GM23338 (cell line): Measurements from ENCODE around the gene NR1I2. TPM values are rescaled to one million over a fixed set of nuclear protein-coding genes. Genes with fewer than 3 reads are reported as not detected.
A peak's percentile ranks its signal among the peaks of the same experiment; 100 is the strongest.

Experiments used
- ATAC-seq: fragments of 200-7000 bp; cut with Tn5 transposase; 3 replicates; pipeline ENCODE4 v1.9.1; 2020
- DNase-seq: peaks from one replicate; pipeline ENCODE4 v3.0.0-alpha.2; 2015; ENCODE audit warnings: low spot score
- H2AFZ ChIP-seq: fragments of 200-600 bp; sonication (generic); 2 replicates; pipeline ENCODE4 v1.8.0; 2016; ENCODE audit warnings: antibody characterized with exemption, mild to moderate bottlenecking, moderate library complexity
- H3F3A ChIP-seq: fragments of 200-600 bp; sonication (generic); replicated peaks from 2 replicates; pipeline ENCODE4 v1.8.0; 2017; ENCODE audit warnings: antibody characterized with exemption, mixed run types, low read depth
- H3K27ac ChIP-seq: fragments of 200-600 bp; sonication (generic); 2 replicates; pipeline ENCODE4 v1.6.1; 2016; ENCODE audit warnings: low read depth
- H3K27me3 ChIP-seq: fragments of 200-600 bp; sonication (generic); 2 replicates; pipeline ENCODE4 v1.8.0; 2016; ENCODE audit warnings: mild to moderate bottlenecking, mixed run types, moderate library complexity; ENCODE audit not compliant: insufficient read depth
- H3K36me3 ChIP-seq: fragments of 200-600 bp; sonication (generic); 2 replicates; pipeline ENCODE4 v1.8.0; 2016; ENCODE audit warnings: mild to moderate bottlenecking; ENCODE audit not compliant: insufficient read depth
- H3K4me1 ChIP-seq: fragments of 200-600 bp; sonication (generic); 2 replicates; pipeline ENCODE4 v1.8.0; 2016; ENCODE audit warnings: mild to moderate bottlenecking, moderate library complexity; ENCODE audit not compliant: insufficient read depth
- H3K4me2 ChIP-seq: fragments of 200-600 bp; sonication (generic); 2 replicates; pipeline ENCODE4 v1.7.1; 2017; ENCODE audit warnings: mixed run types
- H3K4me3 ChIP-seq: fragments of 200-600 bp; sonication (generic); 2 replicates; pipeline ENCODE4 v1.6.1; 2016; ENCODE audit warnings: mixed run types
- H3K79me2 ChIP-seq: fragments of 200-600 bp; sonication (generic); replicated peaks from 2 replicates; pipeline ENCODE4 v1.8.0; 2017; ENCODE audit warnings: mild to moderate bottlenecking; ENCODE audit not compliant: insufficient read depth
- H3K9me2 ChIP-seq: fragments of 200-600 bp; sonication (generic); 2 replicates; pipeline ENCODE4 v1.8.0; 2017; ENCODE audit not compliant: insufficient read depth
- H4K20me1 ChIP-seq: fragments of 200-600 bp; sonication (generic); replicated peaks from 2 replicates; pipeline ENCODE4 v1.8.0; 2017; ENCODE audit warnings: mild to moderate bottlenecking; ENCODE audit not compliant: insufficient read depth
- H3K27ac Mint-ChIP-seq: 2 replicates; pipeline ENCODE4 v1.8.0; 2020; ENCODE audit warnings: inconsistent platforms, mild to moderate bottlenecking, moderate library complexity, mixed read lengths
- H3K27me3 Mint-ChIP-seq: 3 replicates; pipeline ENCODE4 v1.8.0; 2022; ENCODE audit warnings: low read depth, mild to moderate bottlenecking, moderate library complexity, mixed read lengths, inconsistent platforms; ENCODE audit not compliant: insufficient read depth, poor library complexity
- H3K36me3 Mint-ChIP-seq: 3 replicates; pipeline ENCODE4 v1.8.0; 2021; ENCODE audit warnings: low read depth, mild to moderate bottlenecking, inconsistent platforms, moderate library complexity, mixed read lengths
- H3K4me1 Mint-ChIP-seq: 3 replicates; pipeline ENCODE4 v1.8.0; 2020; ENCODE audit warnings: mild to moderate bottlenecking, inconsistent platforms, mixed read lengths
- H3K4me3 Mint-ChIP-seq: 3 replicates; pipeline ENCODE4 v1.8.0; 2021; ENCODE audit warnings: moderate library complexity, mild to moderate bottlenecking, inconsistent platforms, mixed read lengths
- H3K9me3 Mint-ChIP-seq: 3 replicates; pipeline ENCODE4 v1.8.0; 2020; ENCODE audit warnings: moderate library complexity, mild to moderate bottlenecking, inconsistent platforms, mixed read lengths
- CREB1 ChIP-seq: fragments of 250-450 bp; sonication (Bioruptor Pico); IDR thresholded peaks from 2 replicates; pipeline ENCODE4 v1.5.0; 2020; ENCODE audit warnings: low read depth, mild to moderate bottlenecking, moderate library complexity
- EZH2 ChIP-seq: fragments of 200-600 bp; sonication (generic); IDR thresholded peaks from one replicate; pipeline ENCODE4 v1.8.0; 2017; ENCODE audit warnings: antibody characterized with exemption, mild to moderate bottlenecking, low read depth; ENCODE audit not compliant: unreplicated experiment
- EZH2phosphoT487 ChIP-seq: fragments of 200-600 bp; sonication (generic); IDR thresholded peaks from one replicate; pipeline ENCODE4 v1.8.1; 2018; ENCODE audit warnings: antibody characterized with exemption; ENCODE audit not compliant: unreplicated experiment
- JUNB ChIP-seq: IDR thresholded peaks from one replicate; pipeline ENCODE4 v1.6.1; 2016; ENCODE audit warnings: antibody characterized with exemption; ENCODE audit not compliant: unreplicated experiment
- NANOG ChIP-seq: IDR thresholded peaks from 2 replicates; pipeline ENCODE4 v1.6.1; 2016; ENCODE audit warnings: antibody characterized with exemption, borderline replicate concordance
- POLR2AphosphoS5 ChIP-seq: IDR thresholded peaks from 2 replicates; pipeline ENCODE4 v1.6.1; 2016; ENCODE audit warnings: antibody characterized with exemption, low read depth
- STAT1 ChIP-seq: IDR thresholded peaks from one replicate; pipeline ENCODE4 v1.6.1; 2016; ENCODE audit warnings: antibody characterized with exemption; ENCODE audit not compliant: unreplicated experiment
- ZNF114 ChIP-seq: fragments of 250-450 bp; sonication (Bioruptor Pico); IDR thresholded peaks from 2 replicates; pipeline ENCODE4 v1.5.0; 2020; ENCODE audit warnings: mild to moderate bottlenecking, moderate library complexity
- ZNF331 ChIP-seq: fragments of 250-450 bp; sonication (Bioruptor Pico); IDR thresholded peaks from 2 replicates; pipeline ENCODE4 v1.5.0; 2020; ENCODE audit warnings: low read depth, mild to moderate bottlenecking, moderate library complexity
- polyA plus RNA-seq: library from polyadenylated mRNA; unstranded; fragments of >200 nt; fragmentation: Nextera tagmentation; extraction: Ambion mirVana; gene quantifications from 2 replicates; pipeline ENCODE4 v1.2.1, GENCODE V29; 2016
- total RNA-seq: library from RNA; depleted of rRNA; stranded (reverse); fragments of >200 nt; shearing (Covaris generic); gene quantifications from 2 replicates; pipeline ENCODE4 v1.2.3, GENCODE V29; 2014
- TF ChIP-seq, protein P1 (sequence below): IDR thresholded peaks from 2 replicates; pipeline ENCODE4 v1.6.1; 2016; ENCODE audit warnings: antibody characterized with exemption
- TF ChIP-seq, protein P2 (sequence below): IDR thresholded peaks from one replicate; pipeline ENCODE4 v1.6.1; 2018; ENCODE audit warnings: antibody characterized with exemption; ENCODE audit not compliant: unreplicated experiment
- TF ChIP-seq, protein P3 (sequence below), 2 experiments: fragments of 200-600 bp in 1 of 2; sonication (generic) in 1 of 2; conservative IDR thresholded peaks; 2 replicates each; pipeline versions ENCODE4 v1.5.1 to v1.6.1; 2016 to 2017; ENCODE audit warnings: antibody characterized with exemption in 2 of 2, low read depth in 2 of 2, mild to moderate bottlenecking in 2 of 2, moderate library complexity in 1 of 2

Gene NR1I2
- total and polyA plus RNA-seq, 2 experiments from 2014 or later: 0.89 to 4.4 TPM

DNA sequence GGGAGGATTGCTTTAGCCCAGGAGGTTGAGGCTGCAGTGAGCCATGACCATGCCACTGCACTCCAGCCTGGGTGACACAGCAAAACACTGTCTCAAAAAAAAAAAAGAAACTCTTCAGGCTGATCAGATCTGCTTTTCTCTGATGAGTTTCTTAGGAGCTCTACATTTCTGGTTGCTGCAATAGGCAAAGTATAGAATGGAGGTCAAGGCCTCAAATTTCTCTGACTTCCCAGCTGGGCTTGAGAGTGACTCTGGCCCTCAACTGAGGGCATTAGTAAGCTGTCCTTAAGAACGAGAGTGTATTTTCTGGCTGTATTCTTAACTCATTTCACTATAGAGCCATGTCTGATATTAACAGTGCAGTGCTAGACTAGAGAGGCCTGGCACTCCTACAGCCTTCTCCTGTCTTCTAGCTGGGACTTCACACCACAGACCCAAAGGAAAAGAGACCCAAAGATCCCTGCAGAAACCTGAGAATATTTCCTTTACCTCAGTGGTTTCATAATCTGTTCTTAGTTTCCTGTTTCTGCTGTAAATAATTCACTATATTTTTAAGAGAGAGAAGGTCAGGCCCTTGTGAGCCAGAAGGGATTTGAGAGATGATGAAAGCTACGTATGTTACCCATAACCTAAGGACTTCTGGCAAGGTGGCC is 2.0 kb upstream of the NR1I2 start:
- Mint-ChIP-seq H3K4me1 (peaks cover 3% of the 10 kb centered on the region; the same call in 2 of the 3 replicates), H3K4me3 (no peak overlapping the region), H3K27me3 (peaks cover 2% of the 10 kb centered on the region), H3K9me3 (no peaks in the 10 kb centered on the region; the same call in 2 of the 3 replicates), H3K36me3 (no peaks in the 10 kb centered on the region), H3K27ac (no peak overlapping the region)
- ATAC-seq (no peak), DNase-seq (no peak)
- Histone ChIP-seq H3K4me2 (no peak overlapping the region), H3K36me3 (no peaks in the 10 kb centered on the region), H3K27ac (no peak overlapping the region), H3K9me2 (no peaks in the 10 kb centered on the region), H3K4me1 (no peaks in the 10 kb centered on the region), H3F3A (no peaks in the 10 kb centered on the region), H3K79me2 (no peaks in the 10 kb centered on the region), H2AFZ (no peak overlapping the region; the same call in 1 of the 2 replicates), H3K27me3 (no peaks in the 10 kb centered on the region), H4K20me1 (no peaks in the 10 kb centered on the region), H3K4me3 (no peak overlapping the region)
- no peak for TF ChIP-seq NANOG
- TF ChIP-seq ZNF331 (CRISPR knock-in tag): no peak
- no peak for TF ChIP-seq CREB1 (CRISPR knock-in tag)
- TF ChIP-seq STAT1: no peak
- TF ChIP-seq EZH2: no peak
- TF ChIP-seq ZNF114 (CRISPR knock-in tag): no peak
- TF ChIP-seq, protein P1, sequence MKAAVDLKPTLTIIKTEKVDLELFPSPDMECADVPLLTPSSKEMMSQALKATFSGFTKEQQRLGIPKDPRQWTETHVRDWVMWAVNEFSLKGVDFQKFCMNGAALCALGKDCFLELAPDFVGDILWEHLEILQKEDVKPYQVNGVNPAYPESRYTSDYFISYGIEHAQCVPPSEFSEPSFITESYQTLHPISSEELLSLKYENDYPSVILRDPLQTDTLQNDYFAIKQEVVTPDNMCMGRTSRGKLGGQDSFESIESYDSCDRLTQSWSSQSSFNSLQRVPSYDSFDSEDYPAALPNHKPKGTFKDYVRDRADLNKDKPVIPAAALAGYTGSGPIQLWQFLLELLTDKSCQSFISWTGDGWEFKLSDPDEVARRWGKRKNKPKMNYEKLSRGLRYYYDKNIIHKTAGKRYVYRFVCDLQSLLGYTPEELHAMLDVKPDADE: no peak
- no peak for TF ChIP-seq POLR2AphosphoS5
- TF ChIP-seq, protein P2, sequence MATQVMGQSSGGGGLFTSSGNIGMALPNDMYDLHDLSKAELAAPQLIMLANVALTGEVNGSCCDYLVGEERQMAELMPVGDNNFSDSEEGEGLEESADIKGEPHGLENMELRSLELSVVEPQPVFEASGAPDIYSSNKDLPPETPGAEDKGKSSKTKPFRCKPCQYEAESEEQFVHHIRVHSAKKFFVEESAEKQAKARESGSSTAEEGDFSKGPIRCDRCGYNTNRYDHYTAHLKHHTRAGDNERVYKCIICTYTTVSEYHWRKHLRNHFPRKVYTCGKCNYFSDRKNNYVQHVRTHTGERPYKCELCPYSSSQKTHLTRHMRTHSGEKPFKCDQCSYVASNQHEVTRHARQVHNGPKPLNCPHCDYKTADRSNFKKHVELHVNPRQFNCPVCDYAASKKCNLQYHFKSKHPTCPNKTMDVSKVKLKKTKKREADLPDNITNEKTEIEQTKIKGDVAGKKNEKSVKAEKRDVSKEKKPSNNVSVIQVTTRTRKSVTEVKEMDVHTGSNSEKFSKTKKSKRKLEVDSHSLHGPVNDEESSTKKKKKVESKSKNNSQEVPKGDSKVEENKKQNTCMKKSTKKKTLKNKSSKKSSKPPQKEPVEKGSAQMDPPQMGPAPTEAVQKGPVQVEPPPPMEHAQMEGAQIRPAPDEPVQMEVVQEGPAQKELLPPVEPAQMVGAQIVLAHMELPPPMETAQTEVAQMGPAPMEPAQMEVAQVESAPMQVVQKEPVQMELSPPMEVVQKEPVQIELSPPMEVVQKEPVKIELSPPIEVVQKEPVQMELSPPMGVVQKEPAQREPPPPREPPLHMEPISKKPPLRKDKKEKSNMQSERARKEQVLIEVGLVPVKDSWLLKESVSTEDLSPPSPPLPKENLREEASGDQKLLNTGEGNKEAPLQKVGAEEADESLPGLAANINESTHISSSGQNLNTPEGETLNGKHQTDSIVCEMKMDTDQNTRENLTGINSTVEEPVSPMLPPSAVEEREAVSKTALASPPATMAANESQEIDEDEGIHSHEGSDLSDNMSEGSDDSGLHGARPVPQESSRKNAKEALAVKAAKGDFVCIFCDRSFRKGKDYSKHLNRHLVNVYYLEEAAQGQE: no peak

DNA sequence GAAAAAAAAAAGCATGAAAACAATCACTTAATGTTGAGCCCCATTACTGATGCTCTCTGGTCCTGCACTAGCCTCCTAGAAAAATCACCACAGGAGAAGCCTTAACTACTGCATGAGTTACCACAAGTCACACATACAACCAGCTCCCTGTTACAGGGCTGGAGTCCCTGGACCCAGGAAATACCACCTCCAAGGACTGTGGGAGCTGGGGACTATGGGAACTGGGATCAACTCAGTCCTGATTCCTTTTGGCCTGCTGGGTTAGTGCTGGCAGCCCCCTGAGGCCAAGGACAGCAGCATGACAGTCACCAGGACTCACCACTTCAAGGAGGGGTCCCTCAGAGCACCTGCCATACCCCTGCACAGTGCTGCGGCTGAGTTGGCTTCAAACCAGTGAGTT is 559 bp downstream of the NR1I2 start:
- H3K4me1 Mint-ChIP-seq: no peaks in the 10 kb centered on the region
- H3K4me1 ChIP-seq: no peaks in the 10 kb centered on the region
- H3K4me3 Mint-ChIP-seq: no peak overlapping the region
- no peak overlapping the region for H3K27ac Mint-ChIP-seq
- ATAC-seq (no peak), DNase-seq (no peak)
- no peaks in the 10 kb centered on the region for H3K27me3 ChIP-seq
- H3K27me3 Mint-ChIP-seq: no peaks in the 10 kb centered on the region
- H3K9me2 ChIP-seq: no peaks in the 10 kb centered on the region
- no peaks in the 10 kb centered on the region for H3F3A ChIP-seq
- H2AFZ ChIP-seq: 0 out of 2 replicates have a peak overlapping the region, but pooled peaks have one; percentile 38
- no peaks in the 10 kb centered on the region for H4K20me1 ChIP-seq
- no peak overlapping the region for H3K4me2 ChIP-seq
- H3K79me2 ChIP-seq: no peaks in the 10 kb centered on the region
- no peaks in the 10 kb centered on the region for H3K36me3 ChIP-seq
- no peaks in the 10 kb centered on the region; the same call in 2 of the 3 replicates for H3K9me3 Mint-ChIP-seq
- H3K36me3 Mint-ChIP-seq: no peaks in the 10 kb centered on the region
- H3K4me3 ChIP-seq: no peak overlapping the region
- H3K27ac ChIP-seq: no peak overlapping the region
- no peak for TF ChIP-seq EZH2
- TF ChIP-seq, protein P3, sequence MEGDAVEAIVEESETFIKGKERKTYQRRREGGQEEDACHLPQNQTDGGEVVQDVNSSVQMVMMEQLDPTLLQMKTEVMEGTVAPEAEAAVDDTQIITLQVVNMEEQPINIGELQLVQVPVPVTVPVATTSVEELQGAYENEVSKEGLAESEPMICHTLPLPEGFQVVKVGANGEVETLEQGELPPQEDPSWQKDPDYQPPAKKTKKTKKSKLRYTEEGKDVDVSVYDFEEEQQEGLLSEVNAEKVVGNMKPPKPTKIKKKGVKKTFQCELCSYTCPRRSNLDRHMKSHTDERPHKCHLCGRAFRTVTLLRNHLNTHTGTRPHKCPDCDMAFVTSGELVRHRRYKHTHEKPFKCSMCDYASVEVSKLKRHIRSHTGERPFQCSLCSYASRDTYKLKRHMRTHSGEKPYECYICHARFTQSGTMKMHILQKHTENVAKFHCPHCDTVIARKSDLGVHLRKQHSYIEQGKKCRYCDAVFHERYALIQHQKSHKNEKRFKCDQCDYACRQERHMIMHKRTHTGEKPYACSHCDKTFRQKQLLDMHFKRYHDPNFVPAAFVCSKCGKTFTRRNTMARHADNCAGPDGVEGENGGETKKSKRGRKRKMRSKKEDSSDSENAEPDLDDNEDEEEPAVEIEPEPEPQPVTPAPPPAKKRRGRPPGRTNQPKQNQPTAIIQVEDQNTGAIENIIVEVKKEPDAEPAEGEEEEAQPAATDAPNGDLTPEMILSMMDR (conservative IDR thresholded peaks at IDR 0.05; ENCODE audit: low read depth in 2 of 2): no peak
- no peak for TF ChIP-seq JUNB
- no peak for TF ChIP-seq ZNF331 (CRISPR knock-in tag)
- TF ChIP-seq EZH2phosphoT487: no peak
- TF ChIP-seq, protein P1: no peak
